LNCAP (cell line): ENCODE measurements around the gene MCM3AP.

Experiments
- CTCF ChIP-seq: fragments of 450-650 bp; IDR thresholded peaks from 2 replicates; pipeline ENCODE4 v1.5.1; 2017; ENCODE audit warnings: mild to moderate bottlenecking

MCM3AP gene

DNA sequence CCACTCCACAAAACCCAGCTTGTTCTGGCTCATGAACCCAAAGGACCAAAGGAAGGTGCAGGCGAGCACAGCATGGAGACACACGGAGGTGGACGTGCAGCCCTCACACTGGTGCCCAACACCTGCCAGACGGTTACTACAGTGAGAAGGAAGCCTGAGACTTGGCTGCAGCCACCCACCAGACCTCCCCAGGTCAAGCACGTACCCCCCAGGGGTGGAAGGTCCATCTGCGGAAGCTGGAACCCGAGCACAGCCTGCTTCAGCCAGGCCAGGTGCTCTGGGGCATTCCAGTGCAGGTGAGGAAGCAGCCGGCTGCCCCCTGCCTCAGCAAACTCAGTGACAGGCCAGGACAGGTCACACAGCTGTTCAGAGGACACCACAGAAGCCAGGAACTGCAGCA, 40.8 kb downstream of the MCM3AP start:
- no peak for TF ChIP-seq CTCF

DNA sequence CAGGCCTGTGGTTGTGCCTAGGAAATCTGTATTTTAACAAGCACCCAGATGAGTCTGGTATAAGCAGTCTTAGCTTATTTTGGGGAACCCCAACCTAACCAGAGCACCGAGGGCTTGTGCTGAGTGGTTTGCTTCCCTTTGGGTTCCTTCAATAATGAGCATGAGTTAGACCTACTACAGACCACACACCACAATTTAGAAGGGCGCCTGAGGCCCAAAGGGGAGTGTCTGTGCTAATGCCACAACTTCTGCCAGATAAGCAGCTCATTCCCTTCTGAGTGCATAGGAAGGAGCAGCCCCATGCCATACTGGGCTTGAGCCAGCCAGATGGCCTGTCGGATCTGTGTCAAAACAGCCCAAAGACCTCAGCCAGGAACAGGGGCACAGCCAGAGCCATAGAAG, 41.5 kb downstream of the MCM3AP start:
- TF ChIP-seq CTCF, result no peak

- no peak for TF ChIP-seq CTCF
Measured at GRCh38 chr21:46243325-46243724, 42.1 kb downstream of the MCM3AP start.

DNA sequence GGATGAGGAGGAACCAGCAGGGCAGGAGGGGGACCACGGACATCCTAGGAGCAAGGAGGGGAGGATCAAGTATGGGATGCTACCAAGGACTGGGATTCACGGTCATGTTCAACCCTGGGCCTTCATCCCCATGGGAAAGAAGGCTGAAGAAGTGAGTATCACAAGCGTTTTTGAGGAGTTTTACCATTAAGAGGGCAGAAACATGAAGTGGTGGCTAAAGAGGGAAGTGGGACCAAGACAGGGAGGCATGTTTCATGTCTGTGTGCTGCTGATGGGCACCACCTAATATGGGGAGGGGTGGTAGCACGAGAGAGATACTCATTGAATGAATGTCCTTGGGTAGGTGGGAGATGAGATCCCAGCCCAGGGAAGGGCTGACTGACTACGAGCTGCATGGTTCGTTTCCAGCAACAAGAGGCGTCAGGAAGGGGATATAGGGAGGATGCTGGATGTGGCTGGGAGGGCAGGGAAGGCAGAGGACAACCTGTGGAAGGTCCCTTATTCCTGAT, 45.5 kb downstream of the MCM3AP start:
- no peak for TF ChIP-seq CTCF

DNA sequence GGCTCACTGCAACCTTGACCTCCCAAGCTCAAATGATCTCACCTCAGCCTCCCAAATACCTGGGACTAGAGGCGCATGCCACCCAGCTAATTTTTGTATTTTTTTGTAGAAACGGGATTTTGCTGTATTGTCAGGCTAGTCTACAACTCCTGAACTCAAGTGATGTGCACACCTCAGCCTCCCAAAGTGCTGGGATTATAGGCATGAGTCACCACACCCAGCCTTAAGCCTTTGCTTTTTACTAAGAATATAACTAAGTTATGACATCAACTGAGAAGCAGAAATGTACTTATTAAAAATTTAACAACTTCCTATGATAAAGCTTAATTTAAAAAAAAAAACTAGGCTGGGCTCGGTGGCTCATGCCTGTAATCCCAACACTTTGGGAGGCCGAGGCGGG, 47.9 kb downstream of the MCM3AP start:
- no peak for TF ChIP-seq CTCF

- no peak for TF ChIP-seq CTCF
Measured at GRCh38 chr21:46234436-46234950, 50.9 kb downstream of the MCM3AP start.

GRCh38 chr21:46229923-46230260, 55.5 kb downstream of the MCM3AP start:
- TF ChIP-seq CTCF, result no peak
